ENCODE results near the gene LRRC32.

The LRRC32 gene

DNA sequence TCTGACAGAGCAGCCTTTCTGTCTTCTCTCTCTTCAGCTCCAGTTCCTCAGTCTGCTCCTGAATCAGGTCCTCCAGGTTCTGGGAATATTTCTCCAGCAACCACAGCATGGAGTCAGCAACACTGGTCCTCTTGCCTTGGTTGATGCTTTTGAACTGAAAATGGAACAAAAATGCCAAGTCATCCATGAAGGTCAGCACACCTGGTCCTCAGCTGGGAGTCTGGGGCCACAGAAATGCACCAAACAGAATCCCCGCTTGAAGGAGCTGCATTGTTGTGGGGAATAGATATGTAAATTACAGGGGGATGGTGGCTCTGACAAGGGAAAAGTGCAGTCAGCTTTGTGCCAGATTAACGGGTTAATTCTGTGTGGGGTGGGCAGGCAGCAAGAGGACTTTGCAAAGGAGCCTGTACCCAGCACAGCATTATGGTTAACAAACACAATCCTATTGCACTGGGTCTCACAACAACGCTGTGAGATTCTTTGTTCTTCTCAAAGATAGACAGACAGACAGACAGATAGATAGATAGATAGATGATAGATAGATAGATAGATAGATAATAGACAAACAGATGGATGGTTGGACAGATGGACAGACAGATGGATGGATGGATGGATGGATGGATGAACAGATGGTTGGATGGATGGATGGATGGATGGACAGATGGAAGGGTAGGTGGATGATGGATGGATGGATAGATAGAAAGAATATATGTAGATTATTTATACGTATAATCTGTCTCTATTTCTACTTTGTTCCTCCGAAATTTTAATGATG, 33.8 kb upstream of the LRRC32 start:
- DNase-seq (ENCODE audit: low read depth): no peak
- no peak overlapping the region for H3K4me3 ChIP-seq (ENCODE audit: low read depth, low read length)
- no peak for TF ChIP-seq CTCF (conservative IDR thresholded peaks at IDR 0.05; ENCODE audit: low read depth, low read length)

DNA sequence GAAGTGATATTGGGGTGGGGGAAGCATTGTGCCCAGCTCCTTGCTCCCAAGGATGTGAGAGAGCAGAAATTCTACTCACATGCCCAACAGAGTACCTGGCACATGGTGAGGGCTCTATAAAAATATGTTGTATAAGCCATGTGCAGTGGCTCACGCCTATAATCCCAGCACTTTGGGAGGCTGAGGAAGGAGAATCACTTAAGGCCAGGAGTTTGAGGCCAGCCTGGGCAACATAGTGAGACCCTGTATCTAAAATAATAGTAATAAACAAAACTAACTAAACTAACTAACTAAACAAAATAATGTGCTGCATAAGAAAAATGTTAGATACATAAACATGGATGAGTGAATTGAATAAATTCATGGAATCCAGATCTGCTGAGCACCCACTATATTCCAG, 33.2 kb upstream of the LRRC32 start:
- no peak for TF ChIP-seq CTCF (conservative IDR thresholded peaks at IDR 0.05; ENCODE audit: low read depth, low read length)
- no peak for DNase-seq (ENCODE audit: low read depth)
- H3K4me3 ChIP-seq (ENCODE audit: low read depth, low read length): no peak overlapping the region

DNA sequence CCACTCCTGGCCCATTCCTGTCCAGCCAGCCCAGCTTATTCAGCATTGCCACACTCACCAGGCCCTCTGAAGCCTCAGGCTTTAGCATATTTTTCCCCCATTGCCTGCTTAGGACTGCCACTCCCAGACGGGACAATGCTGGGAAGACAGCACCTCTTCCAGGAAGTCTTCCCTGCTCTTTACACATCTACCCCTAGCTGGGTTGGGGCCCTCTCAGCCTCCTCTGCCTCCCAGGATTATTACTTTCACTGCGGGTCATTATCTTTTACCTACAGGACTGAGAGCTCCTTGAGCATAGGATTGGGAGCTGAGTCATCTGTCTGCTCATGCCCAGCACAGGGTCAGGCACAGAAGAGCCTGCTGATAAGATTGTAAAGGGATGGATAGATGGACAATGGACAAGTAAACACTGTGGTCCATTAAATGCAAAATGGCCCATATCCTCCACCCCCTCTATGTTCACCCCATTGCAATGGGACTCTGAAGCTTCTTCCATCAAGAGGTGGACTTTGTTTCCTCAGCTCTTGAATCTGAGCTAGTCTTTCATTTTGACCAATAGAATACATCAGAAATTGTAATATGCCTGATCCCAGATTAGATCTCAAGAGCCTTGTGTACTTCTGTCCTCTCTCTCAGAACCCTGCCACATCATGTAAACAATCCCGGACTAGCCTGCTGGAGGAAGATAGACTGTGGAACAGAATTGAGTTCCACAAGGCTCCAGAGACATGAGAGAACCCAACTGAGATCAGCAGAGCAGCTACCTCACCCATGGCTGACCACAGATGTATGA, 32.0 kb upstream of the LRRC32 start:
- no peak for DNase-seq (ENCODE audit: low read depth)
- TF ChIP-seq CTCF (conservative IDR thresholded peaks at IDR 0.05; ENCODE audit: low read depth, low read length): no peak
- H3K4me3 ChIP-seq (ENCODE audit: low read depth, low read length): no peak overlapping the region

DNA sequence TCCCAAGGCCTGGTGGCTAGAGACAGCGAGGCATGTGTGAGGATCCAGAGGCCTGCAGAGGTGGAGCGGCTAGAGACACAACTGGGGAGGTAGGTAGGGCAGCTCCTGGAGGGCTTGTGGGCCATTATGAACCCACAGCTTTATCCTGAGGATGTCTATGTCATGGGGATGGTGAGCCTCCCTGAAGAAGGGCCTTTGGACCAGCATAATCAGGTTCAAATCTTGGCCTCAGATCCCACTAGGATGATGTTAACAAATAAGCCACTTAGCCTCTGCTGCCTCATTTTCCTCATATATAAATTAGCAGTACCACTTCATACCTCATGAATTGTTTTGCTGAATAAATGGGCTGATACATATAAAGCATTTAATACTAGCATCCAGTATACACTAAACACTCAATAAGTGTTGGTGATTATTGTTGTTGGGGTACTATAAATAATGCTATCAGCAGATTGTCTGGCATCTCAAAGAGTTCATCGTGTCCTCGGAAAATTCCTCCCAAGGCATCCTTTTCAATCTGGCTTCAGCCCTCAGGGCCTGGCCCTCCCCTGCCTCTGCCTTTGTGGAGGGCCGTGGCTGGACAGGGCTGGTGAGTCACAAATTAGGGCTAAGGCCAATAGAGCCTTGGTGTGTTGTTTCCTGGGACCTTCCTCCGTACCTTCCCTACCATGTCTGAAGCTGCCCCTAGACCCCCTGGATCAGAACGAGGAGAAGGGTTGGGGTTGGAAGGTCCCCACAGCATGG, 30.9 kb upstream of the LRRC32 start:
- DNase-seq (ENCODE audit: low read depth): peak; percentile 55

GRCh38 chr11:76700177-76701100, 29.9 kb upstream of the LRRC32 start:
- H3K4me3 ChIP-seq (ENCODE audit: low read depth, low read length): no peak overlapping the region
- TF ChIP-seq CTCF (conservative IDR thresholded peaks at IDR 0.05; ENCODE audit: low read depth, low read length): no peak
- DNase-seq (ENCODE audit: low read depth): peak; percentile 75

More for the DNA sequence above, 30.9 kb upstream of the LRRC32 start:
- TF ChIP-seq CTCF (conservative IDR thresholded peaks at IDR 0.05; ENCODE audit: low read depth, low read length): no peak
- no peak overlapping the region for H3K4me3 ChIP-seq (ENCODE audit: low read depth, low read length)

DNA sequence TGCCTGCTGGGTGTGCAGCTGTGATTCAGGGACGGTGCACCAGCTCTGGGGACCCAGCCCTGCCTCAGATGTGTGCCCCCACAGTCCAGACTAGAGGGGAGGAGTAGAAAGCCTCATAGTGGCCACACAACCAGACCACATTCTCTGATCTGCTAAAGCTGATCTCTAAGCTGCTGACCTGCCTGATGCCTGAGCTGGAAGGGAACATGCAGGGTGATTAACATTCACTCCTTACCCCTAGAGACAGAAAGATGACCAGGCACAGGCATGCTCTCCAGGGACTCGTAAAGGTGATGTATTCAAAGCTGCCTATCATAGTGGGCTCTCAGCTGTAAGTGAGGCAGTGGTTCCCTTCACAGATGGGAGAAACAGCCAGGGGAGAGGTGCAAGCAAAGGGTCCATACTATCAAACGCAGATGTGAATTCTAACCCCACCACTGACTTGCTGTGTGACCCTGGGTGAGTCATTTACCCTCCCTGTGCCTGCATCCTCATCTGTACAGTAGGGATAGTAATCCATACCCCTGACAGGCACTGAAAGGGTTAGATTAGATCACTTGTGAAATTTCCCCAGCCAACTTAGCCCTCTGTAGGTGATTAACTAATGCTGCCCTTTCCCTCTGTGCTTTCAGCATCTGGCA, 29.0 kb upstream of the LRRC32 start:
- no peak for TF ChIP-seq CTCF (conservative IDR thresholded peaks at IDR 0.05; ENCODE audit: low read depth, low read length)
- no peak overlapping the region for H3K4me3 ChIP-seq (ENCODE audit: low read depth, low read length)
- no peak for DNase-seq (ENCODE audit: low read depth)
